A549 (cell line): ENCODE measurements around the gene SCUBE3. TPM values are rescaled to one million over a fixed set of nuclear protein-coding genes. Genes with fewer than 3 reads are reported as not detected.

Experiments
- ATAC-seq, 2 experiments: fragments of 200-7000 bp in 1 of 2; fragments of >200 bp in 1 of 2; cut with Nextera tagmentation in 1 of 2; cut with Tn5 transposase in 1 of 2; 3 replicates each; pipeline versions ENCODE4 v1.8.0 to v1.9.1; 2018 to 2020; ENCODE audit warnings: mild to moderate bottlenecking in 1 of 2, moderate library complexity in 1 of 2
- CTCF ChIA-PET: fragments of 300-600 bp; sonication (Branson Sonifier 250); formaldehyde crosslinking; extraction: SDS; loops from one replicate; lab custom pipeline; 2021; ENCODE audit warnings: antibody characterized with exemption, inconsistent platforms; lab: Yijun Ruan, JAX
- POLR2A ChIA-PET: fragments of 350-600 bp; formaldehyde crosslinking; extraction: SDS; loops from one replicate; lab custom pipeline; 2021; ENCODE audit warnings: antibody characterized with exemption, inconsistent platforms; lab: Yijun Ruan, JAX
- DNase-seq, 2 experiments: peaks; one replicate each; pipeline versions ENCODE4 v3.0.0 to v3.0.0-alpha.2; 2011 to 2016; ENCODE audit warnings: low read depth in 1 of 2, low spot score in 1 of 2
- FAIRE-seq: peaks from 2 replicates; lab custom pipeline; 2011; peaks lifted over from hg19 to GRCh38; lab: Jason Lieb, UNC
- H3K27ac ChIP-seq, 2 experiments: fragments of >200 bp; sonication (Bioruptor Twin); formaldehyde crosslinking; 3 replicates each; pipeline ENCODE4 v1.5.1; 2016 to 2017
- H3K4me1 ChIP-seq: fragments of >200 bp; sonication (Bioruptor Twin); formaldehyde crosslinking; 3 replicates; pipeline ENCODE4 v1.6.1; 2016
- H3K4me2 ChIP-seq: fragments of >200 bp; sonication (Bioruptor Twin); formaldehyde crosslinking; 3 replicates; pipeline ENCODE4 v1.6.1; 2016
- H3K4me3 ChIP-seq: fragments of >200 bp; sonication (Bioruptor Twin); formaldehyde crosslinking; 3 replicates; pipeline ENCODE4 v1.5.1; 2016
- H3K9me3 ChIP-seq: fragments of >200 bp; sonication (Bioruptor Twin); formaldehyde crosslinking; 3 replicates; pipeline ENCODE4 v1.6.1; 2016
- EHF ChIP-seq: fragments of 250-450 bp; sonication (Bioruptor Pico); IDR thresholded peaks from 2 replicates; pipeline ENCODE4 v1.5.0; 2020; ENCODE audit warnings: mild to moderate bottlenecking
- EP300 ChIP-seq, 2 experiments: fragments of >200 bp; sonication (Bioruptor Twin); formaldehyde crosslinking; IDR thresholded peaks; 2 replicates in 1 of 2; 3 replicates in 1 of 2; pipeline ENCODE4 v1.6.1; 2016 to 2017
- FOSL2 ChIP-seq, 2 experiments: fragments of 450-650 bp in 1 of 2; fragments of >200 bp in 1 of 2; sonication (Bioruptor Twin) in 1 of 2; formaldehyde crosslinking; IDR thresholded peaks; 2 replicates each; pipeline versions ENCODE4 v1.5.0 to v1.6.1; 2016 to 2020; ENCODE audit warnings: mild to moderate bottlenecking in 1 of 2, moderate library complexity in 1 of 2
- FOXS1 ChIP-seq: fragments of 250-450 bp; sonication (Bioruptor Pico); IDR thresholded peaks from 2 replicates; pipeline ENCODE4 v1.5.0; 2020; ENCODE audit warnings: mild to moderate bottlenecking, moderate library complexity
- HDAC2 ChIP-seq: fragments of 200-600 bp; sonication (generic); IDR thresholded peaks from 2 replicates; pipeline ENCODE4 v1.6.1; 2016
- HEYL ChIP-seq: fragments of 250-450 bp; sonication (Bioruptor Pico); IDR thresholded peaks from 2 replicates; pipeline ENCODE4 v1.8.0; 2021; ENCODE audit warnings: mild to moderate bottlenecking, moderate library complexity
- HOXA7 ChIP-seq: fragments of 250-450 bp; sonication (Bioruptor Pico); IDR thresholded peaks from 2 replicates; pipeline ENCODE4 v1.5.0; 2020; ENCODE audit warnings: mild to moderate bottlenecking, moderate library complexity
- HOXB5 ChIP-seq: fragments of 250-450 bp; sonication (Bioruptor Pico); IDR thresholded peaks from 2 replicates; pipeline ENCODE4 v1.5.0; 2020; ENCODE audit warnings: mild to moderate bottlenecking, moderate library complexity
- JUN ChIP-seq, 2 experiments: fragments of >200 bp; sonication (Bioruptor Twin); formaldehyde crosslinking; IDR thresholded peaks; 2 replicates in 1 of 2; 3 replicates in 1 of 2; pipeline ENCODE4 v1.6.1; 2016 to 2017
- JUNB ChIP-seq: fragments of >200 bp; sonication (Bioruptor Twin); formaldehyde crosslinking; IDR thresholded peaks from 2 replicates; pipeline ENCODE4 v1.6.1; 2016
- KDM1A ChIP-seq: fragments of 200-600 bp; sonication (generic); IDR thresholded peaks from 2 replicates; pipeline ENCODE4 v1.6.1; 2016; ENCODE audit warnings: low read depth, mild to moderate bottlenecking
- KDM5A ChIP-seq: fragments of 200-600 bp; sonication (generic); IDR thresholded peaks from 2 replicates; pipeline ENCODE4 v1.6.1; 2016; ENCODE audit warnings: antibody characterized with exemption, mild to moderate bottlenecking
- MAZ ChIP-seq: fragments of 150-350 bp; IDR thresholded peaks from 2 replicates; pipeline ENCODE4 v1.6.1; 2014; ENCODE audit warnings: antibody characterized with exemption, low read depth, low read length, borderline replicate concordance
- PHF8 ChIP-seq: fragments of 200-600 bp; sonication (generic); IDR thresholded peaks from 2 replicates; pipeline ENCODE4 v1.6.1; 2016; ENCODE audit warnings: low read depth, mild to moderate bottlenecking, antibody characterized with exemption, moderate library complexity, borderline replicate concordance
- POLR2A ChIP-seq: IDR thresholded peaks from 2 replicates; pipeline ENCODE4 v1.6.1; 2012; ENCODE audit warnings: mild to moderate bottlenecking, low read length
- RAD21 ChIP-seq, 2 experiments: fragments of >200 bp in 1 of 2; sonication (Bioruptor Twin) in 1 of 2; formaldehyde crosslinking in 1 of 2; IDR thresholded peaks in 1 of 2; conservative IDR thresholded peaks in 1 of 2; 2 replicates in 1 of 2; 3 replicates in 1 of 2; pipeline ENCODE4 v1.6.1; 2012 to 2018; ENCODE audit warnings: inconsistent platforms in 1 of 2
- RCOR1 ChIP-seq: fragments of 150-350 bp; IDR thresholded peaks from 2 replicates; pipeline ENCODE4 v1.6.1; 2014; ENCODE audit warnings: antibody characterized with exemption, low read length, low read depth
- ZC3H11A ChIP-seq: fragments of 450-650 bp; IDR thresholded peaks from 2 replicates; pipeline ENCODE4 v1.6.1; 2014; ENCODE audit warnings: antibody characterized with exemption, mild to moderate bottlenecking
- WGBS: methylation state at CpG from one replicate; pipeline ENCODE4 v1.1.6; 2017; ENCODE audit errors: missing lambda C conversion rate; 5-methylcytosine and 5-hydroxymethylcytosine counted together
- polyA plus RNA-seq, 4 experiments: library from polyadenylated mRNA; depleted of rRNA in 3 of 4; stranded (reverse); fragments of >200 nt; fragmentation: RNase III in 1 of 4; extraction: RNeasy Plus Mini Kit Qiagen cat#74134 plus additional on column Dnase treatment in 1 of 4; gene quantifications; 2 replicates in 3 of 4; 3 replicates in 1 of 4; pipeline ENCODE4 v1.2.3, GENCODE V29; 2011 to 2017
- TF ChIP-seq, protein P1 (sequence below): fragments of >200 bp; sonication (Bioruptor Twin); formaldehyde crosslinking; IDR thresholded peaks from 3 replicates; pipeline ENCODE4 v1.5.1; 2016
- TF ChIP-seq, protein P2 (sequence below): fragments of 250-450 bp; sonication (Bioruptor Pico); IDR thresholded peaks from 2 replicates; pipeline ENCODE4 v1.5.0; 2021; ENCODE audit warnings: mild to moderate bottlenecking, moderate library complexity, borderline replicate concordance
- TF ChIP-seq, protein P3 (sequence below): IDR thresholded peaks from 2 replicates; pipeline ENCODE4 v1.6.1; 2012

The SCUBE3 gene
- polyA plus RNA-seq, 2 of the 4 experiments (the other 2 are of a cell fraction): 0.06 to 0.13 TPM

DNA sequence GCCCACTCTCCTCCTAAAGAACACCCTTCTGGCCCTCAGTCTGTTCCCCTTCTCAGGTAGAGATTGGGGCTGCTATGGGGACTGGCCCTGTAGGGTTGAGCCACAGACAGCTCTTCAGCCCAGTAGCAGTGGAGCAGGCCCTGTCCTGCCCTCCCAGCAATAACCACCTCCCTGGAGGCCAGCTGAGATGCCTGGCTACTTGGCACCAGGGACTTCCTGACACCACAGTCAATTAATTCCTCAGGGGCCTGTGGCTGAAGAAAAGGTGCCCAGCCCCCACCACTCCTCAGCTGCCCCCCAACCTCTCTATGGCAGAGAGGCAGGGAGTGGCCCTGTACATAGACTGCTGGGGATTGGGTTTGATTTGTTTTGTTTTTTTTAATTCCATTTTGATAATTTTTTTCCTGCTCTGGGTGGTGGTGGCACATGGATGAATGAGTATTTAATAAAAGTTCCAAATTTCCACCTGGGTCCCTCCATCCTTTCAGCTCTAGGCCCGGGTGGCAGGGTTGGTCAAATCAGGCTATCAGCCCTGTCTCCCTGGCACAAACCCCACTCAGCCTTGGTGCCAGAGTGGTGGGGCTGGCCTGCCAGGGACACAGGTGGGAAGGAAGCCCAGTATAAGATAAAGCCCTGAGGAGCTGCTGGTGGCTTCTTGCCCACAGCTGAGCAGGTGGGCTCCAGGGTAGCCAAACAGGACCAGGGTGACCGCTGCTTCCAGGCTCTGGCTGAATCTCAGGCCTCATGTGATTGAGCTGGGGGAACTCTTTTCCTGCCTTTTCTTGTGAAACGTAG is 82.0 kb downstream of the SCUBE3 start:
- POLR2A ChIA-PET: no interaction called here
- H3K27ac ChIP-seq: no peak overlapping the region
- no peak for ATAC-seq
- TF ChIP-seq KDM1A: no peak
- no peak for TF ChIP-seq MAZ
- no peak for TF ChIP-seq FOSL2 (IDR thresholded peaks at IDR 0.05)
- no peak for TF ChIP-seq FOSL2 (CRISPR knock-in tag; IDR thresholded peaks at IDR 0.05)
- TF ChIP-seq KDM5A: no peak
- no peak for TF ChIP-seq ZC3H11A
- TF ChIP-seq JUNB: no peak
- no peak for TF ChIP-seq POLR2A
- TF ChIP-seq HOXA7 (CRISPR knock-in tag): no peak
- TF ChIP-seq, protein P1, sequence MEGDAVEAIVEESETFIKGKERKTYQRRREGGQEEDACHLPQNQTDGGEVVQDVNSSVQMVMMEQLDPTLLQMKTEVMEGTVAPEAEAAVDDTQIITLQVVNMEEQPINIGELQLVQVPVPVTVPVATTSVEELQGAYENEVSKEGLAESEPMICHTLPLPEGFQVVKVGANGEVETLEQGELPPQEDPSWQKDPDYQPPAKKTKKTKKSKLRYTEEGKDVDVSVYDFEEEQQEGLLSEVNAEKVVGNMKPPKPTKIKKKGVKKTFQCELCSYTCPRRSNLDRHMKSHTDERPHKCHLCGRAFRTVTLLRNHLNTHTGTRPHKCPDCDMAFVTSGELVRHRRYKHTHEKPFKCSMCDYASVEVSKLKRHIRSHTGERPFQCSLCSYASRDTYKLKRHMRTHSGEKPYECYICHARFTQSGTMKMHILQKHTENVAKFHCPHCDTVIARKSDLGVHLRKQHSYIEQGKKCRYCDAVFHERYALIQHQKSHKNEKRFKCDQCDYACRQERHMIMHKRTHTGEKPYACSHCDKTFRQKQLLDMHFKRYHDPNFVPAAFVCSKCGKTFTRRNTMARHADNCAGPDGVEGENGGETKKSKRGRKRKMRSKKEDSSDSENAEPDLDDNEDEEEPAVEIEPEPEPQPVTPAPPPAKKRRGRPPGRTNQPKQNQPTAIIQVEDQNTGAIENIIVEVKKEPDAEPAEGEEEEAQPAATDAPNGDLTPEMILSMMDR: no peak
- TF ChIP-seq HEYL (CRISPR knock-in tag): no peak
- H3K4me2 ChIP-seq: no peak overlapping the region
- H3K9me3 ChIP-seq: no peaks in the 10 kb centered on the region
- FAIRE-seq: no peak
- WGBS: no CpG with 5 or more reads among the region's 3 CpGs
- H3K4me1 ChIP-seq: no peaks in the 10 kb centered on the region
- CTCF ChIA-PET: interaction anchor here (0.5 to 2.4 kb wide), 12 partner anchors 9 to 442 kb away, joined by 3 to 16 read pairs (median 4); no protein-coding TSS in a partner anchor
- no peak for DNase-seq
- no peak overlapping the region for H3K4me3 ChIP-seq

DNA sequence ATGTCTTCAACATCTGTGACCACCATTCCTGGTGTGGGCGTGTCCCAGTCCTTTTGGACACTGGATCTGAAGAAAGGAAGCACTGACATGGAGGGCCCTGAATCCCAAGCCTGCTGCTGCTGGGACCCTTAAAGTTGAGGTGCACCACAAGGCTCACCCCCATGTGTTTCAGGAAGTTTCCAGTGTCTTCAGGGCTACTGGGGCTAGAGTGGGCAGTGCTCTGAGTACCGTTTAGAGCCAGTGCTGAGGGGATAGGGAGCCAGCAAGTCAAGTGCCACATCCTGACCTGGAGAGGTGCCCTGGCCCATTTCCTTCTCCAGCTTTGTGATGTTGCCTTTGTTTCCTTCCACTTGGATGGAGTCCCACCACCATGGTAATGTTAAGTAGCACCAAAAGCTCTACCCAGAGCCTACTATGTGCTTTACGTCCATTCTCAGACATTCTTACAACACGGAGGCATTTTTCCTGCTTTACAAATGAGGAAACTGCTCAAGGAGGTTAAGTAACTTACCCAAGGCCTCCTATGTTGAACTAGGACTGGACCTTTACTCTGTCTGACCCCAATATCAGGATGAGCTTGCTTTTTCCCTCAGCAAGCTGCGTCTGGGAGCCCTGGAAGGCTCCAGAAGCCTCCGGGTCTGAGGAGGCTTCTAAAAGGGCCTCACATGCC is 83.3 kb downstream of the SCUBE3 start:
- CTCF ChIA-PET: interaction anchor here (1.2 to 2.4 kb wide), 5 partner anchors 11 to 154 kb away, joined by 4 to 16 read pairs (median 7); no protein-coding TSS in a partner anchor
- FAIRE-seq: no peak
- H3K27ac ChIP-seq: no peak overlapping the region

More for the DNA sequence above, 83.3 kb downstream of the SCUBE3 start:
- no peaks in the 10 kb centered on the region for H3K9me3 ChIP-seq
- H3K4me2 ChIP-seq: no peak overlapping the region
- 92% methylated on average over 4 of the region's 6 CpGs for WGBS
- no peak for ATAC-seq
- DNase-seq: no peak
- POLR2A ChIA-PET: no interaction called here
- no peak overlapping the region for H3K4me3 ChIP-seq
- TF ChIP-seq PHF8 (no peak), RCOR1 (no peak), JUN (IDR thresholded peaks at IDR 0.05) (no peak), EP300 (IDR thresholded peaks at IDR 0.05) (no peak), HOXB5 (CRISPR knock-in tag) (no peak), HDAC2 (no peak), EHF (CRISPR knock-in tag) (no peak), RAD21 (conservative IDR thresholded peaks at IDR 0.05 in 1 of 2, IDR thresholded peaks at IDR 0.05 in 1 of 2) (no peak), FOXS1 (CRISPR knock-in tag) (no peak)
- TF ChIP-seq, protein P2, sequence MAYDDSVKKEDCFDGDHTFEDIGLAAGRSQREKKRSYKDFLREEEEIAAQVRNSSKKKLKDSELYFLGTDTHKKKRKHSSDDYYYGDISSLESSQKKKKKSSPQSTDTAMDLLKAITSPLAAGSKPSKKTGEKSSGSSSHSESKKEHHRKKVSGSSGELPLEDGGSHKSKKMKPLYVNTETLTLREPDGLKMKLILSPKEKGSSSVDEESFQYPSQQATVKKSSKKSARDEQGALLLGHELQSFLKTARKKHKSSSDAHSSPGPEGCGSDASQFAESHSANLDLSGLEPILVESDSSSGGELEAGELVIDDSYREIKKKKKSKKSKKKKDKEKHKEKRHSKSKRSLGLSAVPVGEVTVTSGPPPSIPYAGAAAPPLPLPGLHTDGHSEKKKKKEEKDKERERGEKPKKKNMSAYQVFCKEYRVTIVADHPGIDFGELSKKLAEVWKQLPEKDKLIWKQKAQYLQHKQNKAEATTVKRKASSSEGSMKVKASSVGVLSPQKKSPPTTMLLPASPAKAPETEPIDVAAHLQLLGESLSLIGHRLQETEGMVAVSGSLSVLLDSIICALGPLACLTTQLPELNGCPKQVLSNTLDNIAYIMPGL (CRISPR knock-in tag): no peak
- TF ChIP-seq, protein P3, sequence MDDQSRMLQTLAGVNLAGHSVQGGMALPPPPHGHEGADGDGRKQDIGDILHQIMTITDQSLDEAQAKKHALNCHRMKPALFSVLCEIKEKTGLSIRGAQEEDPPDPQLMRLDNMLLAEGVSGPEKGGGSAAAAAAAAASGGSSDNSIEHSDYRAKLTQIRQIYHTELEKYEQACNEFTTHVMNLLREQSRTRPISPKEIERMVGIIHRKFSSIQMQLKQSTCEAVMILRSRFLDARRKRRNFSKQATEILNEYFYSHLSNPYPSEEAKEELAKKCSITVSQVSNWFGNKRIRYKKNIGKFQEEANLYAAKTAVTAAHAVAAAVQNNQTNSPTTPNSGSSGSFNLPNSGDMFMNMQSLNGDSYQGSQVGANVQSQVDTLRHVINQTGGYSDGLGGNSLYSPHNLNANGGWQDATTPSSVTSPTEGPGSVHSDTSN: no peak
- H3K4me1 ChIP-seq: no peaks in the 10 kb centered on the region
